Endometrial microvascular endothelial cells (primary cell): Measurements from ENCODE around the gene TMEM82. TPM values are rescaled to one million over a fixed set of nuclear protein-coding genes. Genes with fewer than 3 reads are reported as not detected.

Experiments used
- in situ Hi-C: cut with HindIII; loops from 2 replicates; pipeline ENCODE4 v1.10.0; 2017; ENCODE audit warnings: low sequenced_read_pairs, low pct_unique_long_range_greater_than_20kb; ENCODE audit errors: inconsistent ontology term
- total RNA-seq: library from RNA; depleted of rRNA; stranded (reverse); fragments of >200 nt; gene quantifications from one replicate; pipeline ENCODE4 v1.2.3, GENCODE V29; 2015; ENCODE audit errors: inconsistent ontology term

Gene TMEM82
- total RNA-seq, 1 donor from 2014 or later, result not detected

GRCh38 chr1:15718199-15718601 is 24.1 kb upstream of the TMEM82 start:
- in situ Hi-C loops, result no loop called here

GRCh38 chr1:15719381-15720120 is 22.7 kb upstream of the TMEM82 start:
- in situ Hi-C loops, result no loop called here

- in situ Hi-C loops, result no loop called here
Measured at GRCh38 chr1:15720861-15721260, 21.4 kb upstream of the TMEM82 start.

- in situ Hi-C loops, result no loop called here
Measured at GRCh38 chr1:15722411-15722810, 19.9 kb upstream of the TMEM82 start.

GRCh38 chr1:15722836-15723532 is 19.3 kb upstream of the TMEM82 start:
- in situ Hi-C loops, result no loop called here

- in situ Hi-C loops, result no loop called here
Measured at GRCh38 chr1:15723631-15724246, 18.6 kb upstream of the TMEM82 start.

- in situ Hi-C loops, result no loop called here
Measured at GRCh38 chr1:15724949-15725880, 17.1 kb upstream of the TMEM82 start.

GRCh38 chr1:15726508-15726907 is 15.8 kb upstream of the TMEM82 start:
- in situ Hi-C loops, result no loop called here

- in situ Hi-C loops, result no loop called here
Measured at GRCh38 chr1:15727021-15727420, 15.3 kb upstream of the TMEM82 start.

- in situ Hi-C loops, result no loop called here
Measured at GRCh38 chr1:15727424-15727823, 14.9 kb upstream of the TMEM82 start.

GRCh38 chr1:15727866-15728534 is 14.3 kb upstream of the TMEM82 start:
- in situ Hi-C loops, result no loop called here

- in situ Hi-C loops, result no loop called here
Measured at GRCh38 chr1:15728937-15729657, 13.2 kb upstream of the TMEM82 start.

- in situ Hi-C loops, result no loop called here
Measured at GRCh38 chr1:15730423-15730822, 11.9 kb upstream of the TMEM82 start.

- in situ Hi-C loops, result no loop called here
Measured at GRCh38 chr1:15730936-15731335, 11.4 kb upstream of the TMEM82 start.

- in situ Hi-C loops, result no loop called here
Measured at GRCh38 chr1:15731735-15732685, 10.3 kb upstream of the TMEM82 start.

- in situ Hi-C loops, result no loop called here
Measured at GRCh38 chr1:15732686-15733081, 9.6 kb upstream of the TMEM82 start.

GRCh38 chr1:15733218-15733725 is 9.0 kb upstream of the TMEM82 start:
- in situ Hi-C loops, result no loop called here
